MM.1S (cell line): Measurements from ENCODE around the gene IL26.

Experiments used
- EZH2 ChIP-seq: fragments of 300-600 bp; sonication (generic); optimal IDR thresholded peaks from 2 replicates; pipeline ENCODE3; 2017; ENCODE audit warnings: low read depth, mild to moderate bottlenecking, antibody characterized with exemption, low read length, mixed read lengths
- EZH2phosphoT487 ChIP-seq: fragments of 300-600 bp; sonication (generic); IDR thresholded peaks from 2 replicates; pipeline ENCODE4 v1.6.1; 2018; ENCODE audit warnings: antibody characterized with exemption, low read length
- TF ChIP-seq, protein P1 (sequence below): fragments of 300-600 bp; sonication (generic); IDR thresholded peaks from 2 replicates; pipeline ENCODE4 v1.5.1; 2016; ENCODE audit warnings: antibody characterized with exemption, low read length, mixed read lengths

DNA sequence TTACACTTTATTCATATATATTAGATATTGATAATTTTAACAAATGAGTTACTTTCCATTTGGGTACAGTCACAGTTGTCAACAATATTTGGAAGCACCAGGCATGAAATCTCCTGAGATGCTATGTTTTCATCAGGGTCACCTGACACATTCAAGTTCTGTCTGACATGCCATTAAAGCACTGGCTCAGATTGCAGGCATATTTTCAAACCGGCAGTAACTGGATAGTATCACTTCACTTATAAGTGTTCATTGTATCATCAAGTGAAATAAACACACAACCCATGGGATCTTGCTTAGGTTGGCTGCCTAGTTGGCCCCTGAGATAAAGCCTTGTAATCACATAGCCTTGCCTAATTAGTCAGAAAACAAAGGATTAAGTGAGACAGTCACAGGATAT lies 70.8 kb downstream of the IL26 start:
- TF ChIP-seq, protein P1, sequence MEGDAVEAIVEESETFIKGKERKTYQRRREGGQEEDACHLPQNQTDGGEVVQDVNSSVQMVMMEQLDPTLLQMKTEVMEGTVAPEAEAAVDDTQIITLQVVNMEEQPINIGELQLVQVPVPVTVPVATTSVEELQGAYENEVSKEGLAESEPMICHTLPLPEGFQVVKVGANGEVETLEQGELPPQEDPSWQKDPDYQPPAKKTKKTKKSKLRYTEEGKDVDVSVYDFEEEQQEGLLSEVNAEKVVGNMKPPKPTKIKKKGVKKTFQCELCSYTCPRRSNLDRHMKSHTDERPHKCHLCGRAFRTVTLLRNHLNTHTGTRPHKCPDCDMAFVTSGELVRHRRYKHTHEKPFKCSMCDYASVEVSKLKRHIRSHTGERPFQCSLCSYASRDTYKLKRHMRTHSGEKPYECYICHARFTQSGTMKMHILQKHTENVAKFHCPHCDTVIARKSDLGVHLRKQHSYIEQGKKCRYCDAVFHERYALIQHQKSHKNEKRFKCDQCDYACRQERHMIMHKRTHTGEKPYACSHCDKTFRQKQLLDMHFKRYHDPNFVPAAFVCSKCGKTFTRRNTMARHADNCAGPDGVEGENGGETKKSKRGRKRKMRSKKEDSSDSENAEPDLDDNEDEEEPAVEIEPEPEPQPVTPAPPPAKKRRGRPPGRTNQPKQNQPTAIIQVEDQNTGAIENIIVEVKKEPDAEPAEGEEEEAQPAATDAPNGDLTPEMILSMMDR: no peak
- TF ChIP-seq EZH2: no peak
- no peak for TF ChIP-seq EZH2phosphoT487
